HepG2 (cell line): Measurements from ENCODE around the gene RAB6A.

ENCODE experiments used
- BHLHE40 ChIP-seq: IDR thresholded peaks from 2 replicates; pipeline ENCODE4 v1.6.1; 2011; ENCODE audit warnings: low read length, improper control_type of control experiment
- CTCF ChIP-seq: sonication (generic); formaldehyde crosslinking; IDR thresholded peaks from 2 replicates; pipeline ENCODE4 v1.5.0; 2020; ENCODE audit warnings: mild to moderate bottlenecking, missing genetic modification reagents, moderate library complexity
- FIP1L1 ChIP-seq: fragments of 200-400 bp; formaldehyde crosslinking; IDR thresholded peaks from 2 replicates; pipeline ENCODE4 v1.6.1; 2018; ENCODE audit warnings: low read depth, mild to moderate bottlenecking, low read length, moderate library complexity, borderline replicate concordance; ENCODE audit not compliant: insufficient read depth
- SMAD3 ChIP-seq: sonication (generic); formaldehyde crosslinking; IDR thresholded peaks from 2 replicates; pipeline ENCODE4 v1.4.0; 2020; ENCODE audit warnings: missing genetic modification reagents
- SRSF9 ChIP-seq: fragments of 200-400 bp; formaldehyde crosslinking; IDR thresholded peaks from 2 replicates; pipeline ENCODE4 v1.6.1; 2018; ENCODE audit warnings: borderline replicate concordance, mild to moderate bottlenecking, low read depth, low read length; ENCODE audit not compliant: insufficient read depth, poor library complexity, severe bottlenecking
- ZBTB33 ChIP-seq: sonication (generic); formaldehyde crosslinking; IDR thresholded peaks from 2 replicates; pipeline ENCODE4 v1.4.0; 2020; ENCODE audit warnings: missing genetic modification reagents
- ZFP91 ChIP-seq: sonication (generic); formaldehyde crosslinking; IDR thresholded peaks from 2 replicates; pipeline ENCODE4 v1.9.0; 2022; ENCODE audit warnings: missing genetic modification reagents, mild to moderate bottlenecking, borderline replicate concordance
- ZNF263 ChIP-seq: sonication (generic); formaldehyde crosslinking; IDR thresholded peaks from 2 replicates; pipeline ENCODE4 v1.4.0; 2020; ENCODE audit warnings: missing genetic modification reagents
- ZNF280D ChIP-seq: sonication (generic); formaldehyde crosslinking; IDR thresholded peaks from 2 replicates; pipeline ENCODE4 v1.5.1; 2020; ENCODE audit warnings: mild to moderate bottlenecking, missing genetic modification reagents
- ZNF350 ChIP-seq: sonication (generic); formaldehyde crosslinking; IDR thresholded peaks from 2 replicates; pipeline ENCODE4 v1.4.0; 2020; ENCODE audit warnings: mild to moderate bottlenecking, low read depth, missing genetic modification reagents, borderline replicate concordance
- ZNF788 ChIP-seq: sonication (generic); formaldehyde crosslinking; IDR thresholded peaks from 2 replicates; pipeline ENCODE4 v1.5.0; 2020; ENCODE audit warnings: mild to moderate bottlenecking, missing genetic modification reagents, borderline replicate concordance
- TF ChIP-seq, protein P1 (sequence below): sonication (generic); formaldehyde crosslinking; IDR thresholded peaks from 2 replicates; pipeline ENCODE4 v1.5.0; 2020; ENCODE audit warnings: missing genetic modification reagents

- TF ChIP-seq BHLHE40 = peak; percentile 36; the same call in 1 of the 2 replicates
- no peak for TF ChIP-seq SRSF9
- TF ChIP-seq ZNF788 (CRISPR knock-in tag) = peak; percentile 66; the same call in 1 of the 2 replicates
- TF ChIP-seq ZFP91 = peak; percentile 85
- peak; percentile 53 for TF ChIP-seq SMAD3 (CRISPR knock-in tag)
- peak; percentile 28; the same call in 1 of the 2 replicates for TF ChIP-seq CTCF (CRISPR knock-in tag)
- TF ChIP-seq ZBTB33 (CRISPR knock-in tag) = no peak
- peak; percentile 78; the same call in 1 of the 2 replicates for TF ChIP-seq ZNF350 (CRISPR knock-in tag)
- no peak for TF ChIP-seq FIP1L1
- TF ChIP-seq, protein P1, sequence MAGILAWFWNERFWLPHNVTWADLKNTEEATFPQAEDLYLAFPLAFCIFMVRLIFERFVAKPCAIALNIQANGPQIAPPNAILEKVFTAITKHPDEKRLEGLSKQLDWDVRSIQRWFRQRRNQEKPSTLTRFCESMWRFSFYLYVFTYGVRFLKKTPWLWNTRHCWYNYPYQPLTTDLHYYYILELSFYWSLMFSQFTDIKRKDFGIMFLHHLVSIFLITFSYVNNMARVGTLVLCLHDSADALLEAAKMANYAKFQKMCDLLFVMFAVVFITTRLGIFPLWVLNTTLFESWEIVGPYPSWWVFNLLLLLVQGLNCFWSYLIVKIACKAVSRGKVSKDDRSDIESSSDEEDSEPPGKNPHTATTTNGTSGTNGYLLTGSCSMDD (CRISPR knock-in tag) = no peak
- no peak for TF ChIP-seq ZNF280D (CRISPR knock-in tag)
- peak; percentile 71 for TF ChIP-seq ZNF263 (CRISPR knock-in tag)
Observed at GRCh38 chr11:73779084-73779902, 18.4 kb upstream of the RAB6A start.
